Ramos (cell line): ENCODE results near the gene TTC38.

Experiments
- in situ Hi-C: fragments of 300-500 bp; cut with MboI; formaldehyde crosslinking; loops from one replicate; pipeline ENCODE4 v1.14.3; 2022; ENCODE audit warnings: low sequenced_read_pairs; ENCODE audit not compliant: unreplicated experiment

Gene TTC38

DNA sequence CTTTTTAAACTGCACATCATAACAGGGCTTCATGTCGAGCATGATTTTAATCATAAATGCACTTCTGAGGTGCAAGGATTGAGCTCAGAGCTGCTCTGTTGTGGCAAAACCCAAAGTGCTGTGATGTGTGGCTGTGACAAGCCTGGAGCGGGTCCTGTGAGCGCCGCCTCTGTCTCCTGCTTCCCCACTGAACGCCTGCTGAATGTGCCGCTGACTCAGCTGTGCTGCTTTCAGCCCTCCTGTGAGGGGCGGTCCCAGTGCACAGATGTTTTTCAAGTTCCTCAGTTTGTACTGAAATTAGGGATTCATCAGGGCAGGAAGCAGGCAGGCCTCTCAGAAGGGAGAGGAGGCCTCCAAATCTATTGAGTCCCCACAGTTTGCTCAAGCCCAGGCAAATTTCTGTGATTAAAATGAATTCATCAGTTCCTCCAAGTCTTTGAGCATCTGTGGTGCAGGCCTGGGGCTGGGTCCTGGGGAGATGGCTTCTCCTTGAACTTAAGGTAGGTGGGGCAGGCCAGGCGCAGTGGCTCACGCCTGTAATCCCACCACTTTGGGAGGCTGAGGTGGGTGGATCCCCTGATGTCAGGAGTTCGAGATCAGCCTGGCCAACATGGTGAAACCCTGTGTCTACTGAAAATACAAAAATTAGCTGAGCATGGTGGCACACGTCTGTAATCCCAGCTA is 25.9 kb downstream of the TTC38 start:
- in situ Hi-C loops = no loop called here

GRCh38 chr22:46294784-46295183 is 27.0 kb downstream of the TTC38 start:
- in situ Hi-C loops = no loop called here

DNA sequence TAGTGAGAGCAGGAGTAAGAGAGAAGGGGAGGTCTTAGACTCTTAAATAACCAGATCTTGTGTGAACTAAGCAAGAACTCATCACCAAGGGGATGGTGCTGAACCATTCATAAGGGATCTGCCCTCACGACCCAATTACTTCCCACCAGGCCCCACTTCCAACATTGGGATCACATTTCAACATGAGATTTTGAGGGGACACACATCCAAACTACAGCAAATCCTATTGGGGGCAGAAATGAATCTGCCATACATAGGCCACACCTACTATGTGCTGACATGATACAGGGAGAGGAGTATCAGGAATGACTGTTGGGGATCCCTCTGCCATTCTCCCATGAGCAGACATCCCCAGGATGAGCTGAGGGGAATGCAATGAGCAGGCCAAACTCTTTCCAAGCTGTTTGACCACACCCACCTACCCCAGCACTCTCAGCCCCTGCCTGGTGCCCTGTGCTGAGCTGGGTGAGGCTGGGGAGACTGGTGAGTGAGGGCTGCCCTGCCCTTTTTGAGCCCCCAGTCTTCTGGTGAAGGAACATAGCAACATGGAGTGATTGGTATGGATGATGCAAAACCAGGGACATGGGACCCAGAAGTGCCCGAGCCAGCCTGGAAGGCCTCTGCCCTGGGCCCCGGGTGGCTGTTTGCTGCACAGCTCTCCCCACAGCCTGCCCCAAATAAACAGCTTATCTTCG is 27.6 kb downstream of the TTC38 start:
- in situ Hi-C loops = no loop called here

GRCh38 chr22:46296257-46297150 is 28.7 kb downstream of the TTC38 start, which contains the start of gene GTSE1:
Gene GTSE1, plus strand, starts transcription at chr22:46296870. Its CDS starts 531 bp downstream, at chr22:46297401.
- in situ Hi-C loops = no loop called here

DNA sequence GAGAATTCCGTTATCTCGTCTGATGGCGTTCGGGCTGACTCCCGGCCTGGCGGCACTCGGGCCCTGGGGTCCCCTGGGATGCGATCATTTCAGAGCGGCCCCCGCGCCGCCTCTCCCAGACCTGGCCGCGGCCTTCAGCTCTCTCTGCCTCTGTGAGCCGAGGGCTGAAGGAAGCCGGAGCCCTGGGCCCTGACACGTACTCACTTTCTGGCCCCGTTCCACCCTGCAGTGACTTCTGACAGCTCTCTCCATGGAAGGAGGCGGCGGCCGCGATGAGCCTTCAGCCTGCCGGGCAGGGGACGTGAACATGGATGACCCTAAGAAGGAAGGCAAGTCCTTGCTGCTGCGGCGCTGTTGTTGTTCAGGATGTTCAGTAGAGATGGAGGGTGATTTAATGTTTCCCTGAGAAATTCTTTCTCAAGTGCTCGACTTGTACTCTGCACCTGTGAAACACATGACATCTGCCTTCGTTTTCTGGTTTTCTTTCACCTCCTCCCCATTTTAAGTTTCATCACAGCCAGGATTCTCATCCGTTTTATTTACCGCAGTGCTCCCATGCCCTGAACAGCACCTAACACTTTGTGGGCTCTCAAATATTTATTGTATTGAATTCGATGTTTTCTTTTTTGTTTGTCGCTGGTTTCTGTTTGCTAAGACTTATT is 29.5 kb downstream of the TTC38 start:
- in situ Hi-C loops = no loop called here

DNA sequence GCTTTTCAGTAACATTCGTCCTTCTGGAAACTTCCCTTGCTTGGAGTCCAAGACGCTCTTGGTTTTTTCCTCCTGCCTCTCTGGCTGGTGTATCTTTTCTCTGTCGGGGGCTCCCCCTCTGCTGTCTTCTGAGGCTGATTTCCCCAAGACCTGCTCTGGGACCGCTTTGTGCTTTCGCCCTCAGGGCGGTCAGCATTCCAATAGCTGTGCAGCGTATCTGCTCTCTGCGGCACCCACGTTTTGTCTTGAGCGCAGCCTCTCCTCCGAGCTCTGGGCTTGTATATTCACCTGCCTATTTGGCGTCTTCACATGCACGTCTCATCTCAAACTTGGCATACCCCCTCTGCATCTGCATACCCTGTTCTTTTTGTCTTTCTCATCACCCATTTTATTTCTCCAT is 31.3 kb downstream of the TTC38 start:
- in situ Hi-C loops = no loop called here

GRCh38 chr22:46300491-46300890 is 32.7 kb downstream of the TTC38 start:
- in situ Hi-C loops = no loop called here

DNA sequence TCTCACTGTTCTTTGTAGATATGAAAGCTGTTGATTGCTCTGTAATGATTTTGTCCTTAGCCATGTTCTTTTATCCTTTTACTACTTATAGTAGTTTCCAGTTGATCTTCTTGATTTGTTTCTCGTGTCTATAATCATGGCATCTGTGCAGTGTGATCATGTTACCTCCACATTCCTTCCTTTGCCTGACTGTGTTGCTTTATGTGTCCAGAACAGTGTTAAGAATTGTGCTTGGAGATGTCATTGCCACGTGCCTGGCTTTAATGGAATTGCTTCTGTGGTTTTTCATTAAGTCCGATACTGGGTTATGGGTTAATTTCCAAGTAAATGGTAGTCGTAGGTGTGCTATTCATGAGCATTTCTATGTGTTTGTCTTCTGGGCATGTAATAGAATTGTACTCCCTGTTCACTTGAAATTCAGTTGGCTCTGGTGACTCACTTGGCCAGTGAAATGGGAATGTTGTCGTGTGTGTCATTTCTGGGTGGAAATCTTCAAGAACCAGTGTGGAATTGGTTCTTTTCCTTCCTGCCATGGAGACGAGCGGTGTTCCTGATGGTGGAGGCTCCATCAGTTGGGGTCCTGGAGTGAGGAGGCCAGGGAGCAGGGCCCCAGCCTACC is 35.6 kb downstream of the TTC38 start:
- in situ Hi-C loops = no loop called here

DNA sequence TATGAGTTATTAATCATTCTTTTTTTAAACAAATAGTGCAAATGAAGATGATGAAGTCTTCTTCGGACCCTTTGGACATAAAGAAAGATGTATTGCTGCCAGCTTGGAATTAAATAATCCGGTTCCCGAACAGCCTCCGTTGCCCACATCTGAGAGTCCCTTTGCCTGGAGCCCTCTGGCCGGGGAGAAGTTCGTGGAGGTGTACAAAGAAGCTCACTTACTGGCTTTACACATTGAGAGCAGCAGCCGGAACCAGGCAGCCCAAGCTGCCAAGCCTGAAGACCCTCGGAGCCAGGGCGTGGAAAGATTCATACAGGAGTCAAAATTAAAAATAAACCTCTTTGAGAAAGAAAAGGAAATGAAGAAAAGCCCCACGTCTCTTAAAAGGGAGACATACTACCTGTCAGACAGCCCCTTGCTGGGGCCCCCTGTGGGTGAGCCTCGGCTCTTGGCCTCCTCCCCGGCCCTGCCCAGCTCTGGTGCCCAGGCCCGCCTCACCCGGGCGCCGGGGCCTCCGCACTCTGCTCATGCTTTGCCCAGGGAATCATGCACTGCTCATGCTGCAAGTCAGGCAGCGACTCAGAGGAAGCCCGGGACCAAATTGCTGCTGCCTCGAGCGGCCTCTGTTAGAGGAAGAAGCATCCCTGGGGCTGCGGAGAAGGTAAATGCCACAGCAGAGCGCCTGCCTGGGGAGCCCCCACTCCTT is 40.6 kb downstream of the TTC38 start:
- in situ Hi-C loops = no loop called here

DNA sequence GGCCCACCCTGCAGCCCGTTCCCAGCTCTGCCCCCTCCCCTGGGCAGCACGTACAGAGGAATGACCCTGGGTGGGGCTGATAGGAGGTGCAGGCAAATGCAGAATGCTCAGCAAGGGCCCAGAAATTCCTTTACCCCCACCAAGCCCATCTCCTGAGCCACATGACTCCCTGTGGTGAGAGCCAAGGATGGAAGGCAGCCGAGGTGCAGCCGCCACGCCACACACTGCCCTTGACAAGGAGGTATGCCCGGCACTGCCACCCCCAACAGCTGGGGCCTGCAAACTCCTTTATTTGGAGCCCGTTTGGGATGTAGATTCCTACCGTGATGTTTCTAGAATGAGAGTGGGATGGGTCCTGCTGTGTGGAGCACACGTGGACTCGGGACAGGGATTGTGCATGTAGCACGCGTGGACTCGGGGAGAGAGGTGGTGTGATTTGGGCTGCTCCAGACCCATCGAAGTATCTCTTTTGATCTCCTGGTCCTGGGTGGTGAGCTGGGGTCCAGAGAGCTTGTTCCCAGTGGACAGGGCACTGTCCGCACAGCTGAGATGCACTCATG is 41.8 kb downstream of the TTC38 start:
- in situ Hi-C loops = loop anchor here (10.0 kb wide), 1 partner anchor 295 kb away; no protein-coding TSS in a partner anchor

- in situ Hi-C loops = loop anchor here (10.0 kb wide), 1 partner anchor 297 kb away; no protein-coding TSS in a partner anchor
Observed at GRCh38 chr22:46312056-46312455, 44.2 kb downstream of the TTC38 start.

DNA sequence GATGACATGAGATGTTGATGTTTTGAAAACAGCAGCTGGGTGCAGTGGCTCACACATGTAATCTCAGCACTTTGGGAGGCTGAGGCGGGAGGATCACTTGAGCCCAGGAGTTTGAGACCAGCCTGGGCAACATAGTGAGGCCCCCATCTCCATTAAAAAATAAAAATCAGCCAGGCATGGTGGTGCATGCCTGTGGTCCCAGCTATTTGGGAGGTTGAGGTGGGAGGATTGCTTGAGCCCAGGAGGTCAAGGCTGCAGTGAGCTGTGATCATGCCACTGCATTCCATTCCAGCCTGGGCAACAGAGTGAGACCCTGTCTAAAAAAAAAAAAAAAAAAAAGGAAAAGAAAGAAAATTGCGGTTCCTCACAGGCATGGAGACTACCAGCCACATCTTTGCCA is 45.0 kb downstream of the TTC38 start:
- in situ Hi-C loops = loop anchor here (10.0 kb wide), 1 partner anchor 298 kb away; no protein-coding TSS in a partner anchor

DNA sequence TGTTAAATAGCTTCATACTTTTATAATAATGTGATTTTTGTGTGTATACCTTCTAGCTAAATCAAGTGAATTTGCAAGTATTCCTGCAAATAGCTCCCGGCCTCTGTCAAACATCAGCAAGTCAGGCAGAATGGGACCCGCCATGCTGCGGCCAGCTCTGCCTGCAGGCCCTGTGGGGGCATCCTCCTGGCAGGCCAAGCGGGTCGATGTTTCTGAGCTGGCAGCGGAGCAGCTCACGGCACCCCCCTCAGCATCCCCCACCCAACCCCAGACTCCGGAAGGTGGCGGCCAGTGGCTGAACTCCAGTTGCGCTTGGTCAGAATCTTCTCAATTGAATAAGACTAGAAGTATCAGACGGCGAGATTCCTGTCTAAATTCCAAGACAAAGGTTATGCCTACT is 48.2 kb downstream of the TTC38 start:
- in situ Hi-C loops = loop anchor here (5.0 to 10.0 kb wide), 2 partner anchors 194 to 301 kb away; no protein-coding TSS in a partner anchor

GRCh38 chr22:46317646-46318045 is 49.8 kb downstream of the TTC38 start:
- in situ Hi-C loops = loop anchor here (5.0 to 10.0 kb wide), 2 partner anchors 195 to 303 kb away; no protein-coding TSS in a partner anchor

DNA sequence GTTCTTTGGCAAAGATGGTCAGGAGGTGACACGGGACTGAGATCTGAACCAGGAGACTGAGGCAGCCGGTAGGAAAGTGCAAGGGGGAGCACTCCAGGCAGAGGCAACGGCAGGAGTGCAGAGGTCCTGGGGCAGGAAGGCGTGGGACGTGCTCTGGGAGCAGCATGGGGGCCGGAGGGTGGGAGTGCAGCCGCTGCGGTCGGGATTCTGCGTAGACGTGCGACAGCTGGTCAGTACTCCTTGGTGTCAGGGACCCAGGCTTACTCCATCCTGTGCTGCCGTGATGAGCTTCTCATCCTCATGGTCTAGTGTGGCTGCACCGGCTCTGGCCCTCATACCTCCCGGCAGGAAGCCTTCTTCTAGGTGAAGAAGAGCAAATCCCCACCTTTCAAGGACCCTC is 50.8 kb downstream of the TTC38 start:
- in situ Hi-C loops = loop anchor here (5.0 to 10.0 kb wide), 2 partner anchors 196 to 304 kb away; no protein-coding TSS in a partner anchor

DNA sequence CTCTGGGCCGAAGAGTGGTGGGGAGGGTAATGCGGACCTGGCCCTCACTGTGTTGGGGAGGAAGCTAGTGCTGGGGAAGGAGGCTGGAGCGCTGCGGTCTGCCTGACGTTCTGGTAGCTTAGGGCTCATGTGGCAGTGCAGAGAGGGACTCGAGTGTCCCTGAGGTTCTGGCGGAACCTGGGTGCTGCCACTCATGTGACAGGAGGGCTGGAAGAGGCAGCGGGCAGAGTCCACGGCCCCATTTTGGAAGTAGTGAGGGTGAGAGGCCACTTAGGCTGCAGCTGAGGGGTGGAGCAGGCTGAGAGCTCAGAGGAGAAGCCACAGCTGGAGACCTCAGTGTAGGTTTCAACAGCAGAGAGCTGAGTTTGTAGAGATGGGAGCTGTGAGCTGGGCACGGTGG is 51.5 kb downstream of the TTC38 start:
- in situ Hi-C loops = loop anchor here (5.0 to 10.0 kb wide), 2 partner anchors 197 to 305 kb away; no protein-coding TSS in a partner anchor

DNA sequence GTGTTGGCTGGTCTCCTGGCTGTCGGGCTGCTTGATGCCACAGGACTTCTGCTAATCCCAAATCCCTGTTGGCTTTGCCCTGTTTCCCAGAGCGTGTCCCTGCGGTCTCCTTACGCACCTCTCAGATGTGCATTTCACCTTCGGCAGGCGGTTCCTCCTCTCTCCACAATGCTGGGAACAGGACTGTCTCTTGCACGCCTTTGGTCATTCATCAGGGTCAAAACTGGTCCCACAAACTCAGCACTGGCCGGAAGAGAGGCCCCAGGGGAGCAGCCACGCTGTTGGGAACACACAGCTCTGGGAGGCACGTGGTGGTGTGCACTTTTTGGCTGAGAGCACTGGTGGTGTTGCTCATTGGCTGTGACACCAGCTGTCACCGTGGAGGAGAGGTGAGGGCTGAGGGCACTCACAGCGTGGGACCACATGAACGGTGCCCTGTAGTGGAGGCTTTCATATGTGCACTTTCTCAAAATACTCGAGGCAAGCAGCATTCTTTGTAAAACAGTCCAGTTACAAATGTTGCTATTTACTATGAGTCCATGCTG is 52.4 kb downstream of the TTC38 start:
- in situ Hi-C loops = no loop called here

DNA sequence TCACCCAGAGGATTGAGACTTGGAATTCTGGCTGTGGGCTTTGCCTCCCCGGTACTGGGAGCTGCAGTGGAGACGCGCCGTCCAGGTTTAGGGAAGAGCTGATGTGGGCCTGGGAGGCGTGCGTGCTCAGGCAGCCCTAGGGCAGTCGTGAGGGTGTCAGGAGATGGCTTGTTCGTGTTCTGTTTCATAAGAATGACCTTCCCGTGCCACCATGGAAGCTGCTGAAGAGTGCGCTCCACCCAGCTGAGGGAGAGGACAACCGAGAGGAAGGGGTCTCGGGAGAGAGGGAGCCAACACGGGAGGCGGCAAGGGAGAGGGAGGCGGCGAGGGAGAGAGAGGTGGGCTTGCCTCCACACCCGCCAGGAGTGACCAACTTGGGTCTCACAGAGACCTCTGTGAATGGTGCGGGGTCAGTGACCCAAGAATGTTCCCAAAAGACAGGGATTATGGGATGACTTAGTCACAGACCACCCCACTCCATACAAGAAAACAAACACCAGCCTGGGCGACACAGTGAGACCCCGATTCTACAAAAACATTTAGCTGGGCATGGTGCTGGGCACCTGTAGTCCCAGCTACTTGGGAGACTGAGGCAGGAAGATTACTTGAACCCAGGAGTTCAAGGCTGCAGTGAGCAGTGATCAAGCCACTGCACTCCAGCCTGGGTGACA is 53.0 kb downstream of the TTC38 start:
- in situ Hi-C loops = no loop called here
